Measurements from ENCODE around the gene FBXO44.

GRCh38 chr1:11649624-11650330 lies 4.9 kb upstream of the FBXO44 start:
- TF ChIP-seq POLR2A (IDR thresholded peaks at IDR 0.05; ENCODE audit: borderline replicate concordance, extremely low read depth, insufficient read depth, insufficient read length) (no peak), CTCF (IDR thresholded peaks at IDR 0.05 in 2 of 3, conservative IDR thresholded peaks at IDR 0.05 in 1 of 3; ENCODE audit: borderline replicate concordance in 1 of 3, insufficient read depth in 1 of 3, low read depth in 2 of 3, low read length in 2 of 3) (no peak), SIN3A (IDR thresholded peaks at IDR 0.05; ENCODE audit: low read depth) (no peak), JUND (IDR thresholded peaks at IDR 0.05) (no peak), SP1 (IDR thresholded peaks at IDR 0.05; ENCODE audit: low read depth) (no peak)
